ENCODE results near the gene EXOSC9.

GRCh38 chr4:121846662-121847061, 45.5 kb downstream of the EXOSC9 start:
- TF ChIP-seq CTCF (IDR thresholded peaks at IDR 0.05): no peak
- no peak for TF ChIP-seq USF2 (IDR thresholded peaks at IDR 0.05)

All from A549 (cell line).